Right cardiac atrium (tissue), 5 donors: ENCODE data around the gene UGT1A5. TPM values are rescaled to one million over a fixed set of nuclear protein-coding genes. Genes with fewer than 3 reads are reported as not detected.
"Not testable (repeated sequence)": the region's sequence is repeated elsewhere in the genome, so short reads cannot be mapped to it uniquely, and the experiment has no call there.

ENCODE experiments used
- ATAC-seq, 2 donors: fragments of 200-7000 bp; cut with Tn5 transposase; one replicate each; pipeline versions ENCODE4 v1.8.0 to v1.9.1; 2020; ENCODE audit warnings: moderate library complexity in 2 of 2, mild to moderate bottlenecking in 1 of 2
- DNase-seq, 3 donors: peaks; one replicate each; pipeline ENCODE4 v3.0.0-alpha.2; 2020
- H3K27ac ChIP-seq: one replicate; pipeline ENCODE4 v1.5.1; 2013; ENCODE audit warnings: mild to moderate bottlenecking, low read length, control low read depth, moderate library complexity
- H3K27me3 ChIP-seq: one replicate; pipeline ENCODE4 v1.6.1; 2013; ENCODE audit not compliant: control insufficient read depth, insufficient read depth
- H3K4me1 ChIP-seq: one replicate; pipeline ENCODE4 v1.6.1; 2013; ENCODE audit warnings: low read length; ENCODE audit not compliant: control insufficient read depth, insufficient read depth
- H3K4me3 ChIP-seq: one replicate; pipeline ENCODE4 v1.5.1; 2013; ENCODE audit warnings: low read length, control low read depth
- H3K9me3 ChIP-seq: one replicate; pipeline ENCODE4 v1.6.1; 2013; ENCODE audit warnings: low read length; ENCODE audit not compliant: control insufficient read depth
- WGBS: extraction: QIAGEN DNeasy Blood & Tissue Kit; methylation state at CpG from one replicate; pipeline ENCODE4 v1.1.7; 2013; 5-methylcytosine and 5-hydroxymethylcytosine counted together
- intact Hi-C, 4 donors: fragments of 100-400 bp; cut with DNase I; formaldehyde crosslinking; loops; one replicate each; pipeline versions ENCODE4 v1.11.0 to v1.14.0; 2022 to 2023
- polyA plus RNA-seq: library from polyadenylated mRNA; stranded (reverse); fragments of 200-250 nt; gene quantifications from one replicate; pipeline ENCODE4 v1.2.3, GENCODE V29; 2013
- total RNA-seq, 4 donors: library from RNA; stranded (reverse); fragmentation: NEBNext Ultra II Directional; extraction: Animal tissue kit (Norgen Biotek cat#: 25700); gene quantifications; one replicate each; pipeline ENCODE4 v1.2.1, GENCODE V29; 2021
- donor health status: healthy with polysubstance abuse.
- donor health status: DM: no; HTN: yes; CAD: no.
- donor health status: DM: no; HTN: no; CAD: no.
- donor health status: DM: no; HTN: yes; CAD: no; lungs with severe emphysema.
- donor health status: DM: yes; HTN: yes; CAD: no.

The UGT1A5 gene
- total and polyA plus RNA-seq, 5 donors: not detected

- DNase-seq, H3K4me3 ChIP-seq, H3K27me3 ChIP-seq, H3K27ac ChIP-seq, H3K9me3 ChIP-seq, intact Hi-C loops, ATAC-seq, H3K4me1 ChIP-seq: not testable (repeated sequence)
- WGBS: 65% methylated on average over 2 of the region's 2 CpGs
Measured at GRCh38 chr2:233750689-233751088, 38.0 kb downstream of the UGT1A5 start.

DNA sequence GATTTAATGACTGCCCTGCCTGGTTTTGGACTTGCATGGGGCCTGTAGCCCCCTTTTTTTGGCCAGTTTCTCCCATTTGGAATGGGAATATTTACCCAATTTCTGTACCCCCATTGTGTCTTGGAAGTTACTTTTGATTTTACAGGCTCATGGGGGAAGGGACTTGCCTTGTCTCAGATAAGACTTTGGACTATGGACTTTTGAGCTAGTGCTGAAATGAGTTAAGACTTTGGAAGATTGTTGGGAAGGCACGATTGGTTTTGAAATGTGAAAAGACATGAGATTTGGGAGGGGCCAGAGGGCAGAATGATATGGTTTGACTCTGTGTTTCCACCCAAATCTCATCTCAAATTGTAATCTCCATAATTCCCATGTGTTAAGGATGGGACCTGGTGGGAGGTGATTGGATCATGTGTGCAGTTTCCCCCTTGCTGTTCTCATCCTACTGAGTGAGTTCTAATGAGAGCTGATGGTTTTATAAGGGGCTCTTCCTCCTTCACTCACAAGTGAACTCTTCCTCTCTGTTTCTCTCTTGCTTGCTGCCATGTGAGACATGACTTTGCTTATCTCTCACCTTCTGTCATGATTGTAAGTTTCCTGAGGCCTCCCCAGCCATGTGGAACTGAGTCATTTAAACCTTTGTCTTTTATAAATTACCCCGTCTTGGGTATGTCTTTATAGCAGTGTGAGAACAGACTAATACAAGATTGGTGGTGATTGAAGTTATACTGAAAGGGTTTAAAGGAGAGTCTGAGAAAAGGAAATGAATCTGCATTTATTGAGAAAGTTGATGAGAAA lies 38.7 kb downstream of the UGT1A5 start:
- WGBS: 63% methylated on average over 2 of the region's 2 CpGs
- intact Hi-C loops, ATAC-seq: not testable (repeated sequence)

GRCh38 chr2:233754872-233755611 lies 42.3 kb downstream of the UGT1A5 start:
- peaks cover 2% of the 10 kb centered on the region for H3K9me3 ChIP-seq
- no peak for DNase-seq
- no peak overlapping the region for H3K27ac ChIP-seq
- no peak overlapping the region for H3K4me3 ChIP-seq
- no peaks in the 10 kb centered on the region for H3K27me3 ChIP-seq
- intact Hi-C loops: no loop called here
- ATAC-seq: no peak
- WGBS: 90% methylated on average over 42 of the region's 44 CpGs
- H3K4me1 ChIP-seq: no peaks in the 10 kb centered on the region

More for the DNA sequence above, 38.7 kb downstream of the UGT1A5 start:
- not testable (repeated sequence) for DNase-seq, H3K27me3 ChIP-seq, H3K27ac ChIP-seq, H3K4me3 ChIP-seq, H3K4me1 ChIP-seq, H3K9me3 ChIP-seq

DNA sequence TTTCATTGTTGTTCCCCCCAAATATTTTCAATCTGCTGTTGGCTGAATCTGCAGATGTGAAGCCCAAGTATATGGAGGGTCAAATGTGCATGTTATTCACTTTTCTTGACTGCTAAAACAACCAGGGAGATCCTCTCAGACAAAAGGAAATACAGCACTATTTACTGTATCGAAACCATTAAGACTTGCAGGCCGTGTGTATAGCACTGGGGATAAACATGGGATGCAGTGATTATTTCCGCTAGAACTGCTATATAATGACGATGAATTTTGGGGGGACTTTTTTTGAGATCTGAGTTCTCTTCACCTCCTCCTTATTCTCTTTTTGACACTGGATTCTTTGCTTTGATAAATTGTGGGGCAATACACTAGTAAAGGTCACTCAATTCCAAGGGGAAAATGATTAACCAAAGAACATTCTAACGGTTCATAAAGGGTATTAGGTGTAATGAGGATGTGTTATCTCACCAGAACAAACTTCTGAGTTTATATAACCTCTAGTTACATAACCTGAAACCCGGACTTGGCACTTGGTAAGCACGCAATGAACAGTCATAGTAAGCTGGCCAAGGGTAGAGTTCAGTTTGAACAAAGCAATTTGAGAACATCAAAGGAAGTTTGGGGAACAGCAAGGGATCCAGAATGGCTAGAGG lies 43.8 kb downstream of the UGT1A5 start:
- no peaks in the 10 kb centered on the region for H3K27me3 ChIP-seq
- H3K9me3 ChIP-seq: no peaks in the 10 kb centered on the region
- DNase-seq (no peak), ATAC-seq (no peak)
- no peak overlapping the region for H3K4me3 ChIP-seq
- no peaks in the 10 kb centered on the region for H3K4me1 ChIP-seq
- intact Hi-C loops: no loop called here
- 80% methylated on average over 7 of the region's 7 CpGs for WGBS
- no peak overlapping the region for H3K27ac ChIP-seq

DNA sequence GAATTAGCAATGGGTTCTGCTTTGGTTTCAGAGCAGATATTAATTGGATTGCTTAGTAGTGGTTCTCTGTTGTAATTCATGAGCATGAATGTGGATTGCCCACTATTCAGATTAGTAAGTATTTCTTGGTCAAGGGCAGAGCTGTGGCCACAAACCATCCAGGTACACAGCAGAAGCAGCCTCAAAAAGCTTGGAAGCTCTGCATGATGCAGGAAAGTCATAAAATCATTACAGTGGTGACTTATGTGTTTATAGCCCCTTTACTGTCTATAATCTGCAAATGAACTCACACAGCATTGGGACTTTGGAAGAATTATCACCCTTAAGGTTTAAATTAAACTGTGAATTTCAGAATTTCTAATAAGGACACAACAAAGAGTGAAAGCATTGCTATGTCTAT lies 45.4 kb downstream of the UGT1A5 start:
- H3K27me3 ChIP-seq: no peaks in the 10 kb centered on the region
- H3K4me3 ChIP-seq: no peak overlapping the region
- H3K27ac ChIP-seq: no peak overlapping the region
- no peaks in the 10 kb centered on the region for H3K9me3 ChIP-seq
- H3K4me1 ChIP-seq: no peaks in the 10 kb centered on the region
- ATAC-seq (no peak), DNase-seq (no peak)
- intact Hi-C loops: no loop called here

GRCh38 chr2:233758849-233759248 lies 46.1 kb downstream of the UGT1A5 start:
- WGBS: 81% methylated on average over 2 of the region's 2 CpGs
- DNase-seq (no peak), ATAC-seq (no peak)
- H3K27ac ChIP-seq: no peak overlapping the region
- intact Hi-C loops: no loop called here
- H3K27me3 ChIP-seq: no peaks in the 10 kb centered on the region
- no peaks in the 10 kb centered on the region for H3K9me3 ChIP-seq
- no peaks in the 10 kb centered on the region for H3K4me1 ChIP-seq
- H3K4me3 ChIP-seq: no peak overlapping the region

DNA sequence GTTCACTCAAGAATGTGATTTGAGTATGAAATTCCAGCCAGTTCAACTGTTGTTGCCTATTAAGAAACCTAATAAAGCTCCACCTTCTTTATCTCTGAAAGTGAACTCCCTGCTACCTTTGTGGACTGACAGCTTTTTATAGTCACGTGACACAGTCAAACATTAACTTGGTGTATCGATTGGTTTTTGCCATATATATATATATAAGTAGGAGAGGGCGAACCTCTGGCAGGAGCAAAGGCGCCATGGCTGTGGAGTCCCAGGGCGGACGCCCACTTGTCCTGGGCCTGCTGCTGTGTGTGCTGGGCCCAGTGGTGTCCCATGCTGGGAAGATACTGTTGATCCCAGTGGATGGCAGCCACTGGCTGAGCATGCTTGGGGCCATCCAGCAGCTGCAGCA lies 47.3 kb downstream of the UGT1A5 start, which contains the start of gene UGT1A1:
Gene UGT1A1 (plus strand): TSS at position 228 of the 400 bp plus-strand sequence. CDS start 18 bp downstream, at position 246.
- ATAC-seq (no peak), DNase-seq (no peak)
- Histone ChIP-seq H3K4me1 (no peaks in the 10 kb centered on the region), H3K4me3 (no peak within 1 kb of the TSS), H3K9me3 (no peaks in the 10 kb centered on the region), H3K27ac (no peak within 1 kb of the TSS), H3K27me3 (no peaks in the 10 kb centered on the region)
- 90% methylated on average over 6 of the region's 6 CpGs for WGBS
- intact Hi-C loops: no loop called here

DNA sequence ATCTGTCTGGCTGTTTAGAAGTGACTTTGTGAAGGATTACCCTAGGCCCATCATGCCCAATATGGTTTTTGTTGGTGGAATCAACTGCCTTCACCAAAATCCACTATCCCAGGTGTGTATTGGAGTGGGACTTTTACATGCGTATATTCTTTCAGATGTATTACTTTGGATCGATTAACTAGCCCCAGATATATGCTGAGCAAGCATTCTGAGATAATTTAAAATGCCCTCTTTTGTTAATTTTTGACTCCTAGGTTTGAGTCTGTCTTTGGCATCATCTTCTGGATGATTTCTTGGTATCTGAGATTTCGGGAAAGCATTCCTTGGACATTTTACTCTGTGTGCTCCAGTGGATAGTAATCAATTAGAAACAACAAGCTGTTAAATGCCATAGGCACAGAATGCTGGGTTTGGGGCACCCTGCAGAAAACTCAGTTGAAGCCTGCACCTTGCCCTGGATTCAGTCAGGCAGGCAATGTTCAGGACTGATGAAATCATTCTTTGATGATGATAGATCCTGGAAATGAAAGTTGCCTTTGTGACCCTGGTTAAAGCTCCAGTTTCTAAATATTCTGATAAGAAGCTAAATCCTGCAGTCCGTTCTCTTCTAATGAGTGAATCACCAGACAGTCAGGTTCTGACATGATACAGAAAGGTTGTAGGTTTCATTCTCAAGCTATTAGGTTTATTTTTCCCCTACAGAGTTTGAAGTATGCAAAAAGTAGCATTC lies 48.5 kb downstream of the UGT1A5 start:
- intact Hi-C loops: no loop called here
- ATAC-seq (no peak), DNase-seq (no peak)
- WGBS: 68% methylated on average over 4 of the region's 4 CpGs
- Histone ChIP-seq H3K4me1 (no peaks in the 10 kb centered on the region), H3K27ac (no peak overlapping the region), H3K9me3 (no peaks in the 10 kb centered on the region), H3K4me3 (no peak overlapping the region), H3K27me3 (no peaks in the 10 kb centered on the region)

DNA sequence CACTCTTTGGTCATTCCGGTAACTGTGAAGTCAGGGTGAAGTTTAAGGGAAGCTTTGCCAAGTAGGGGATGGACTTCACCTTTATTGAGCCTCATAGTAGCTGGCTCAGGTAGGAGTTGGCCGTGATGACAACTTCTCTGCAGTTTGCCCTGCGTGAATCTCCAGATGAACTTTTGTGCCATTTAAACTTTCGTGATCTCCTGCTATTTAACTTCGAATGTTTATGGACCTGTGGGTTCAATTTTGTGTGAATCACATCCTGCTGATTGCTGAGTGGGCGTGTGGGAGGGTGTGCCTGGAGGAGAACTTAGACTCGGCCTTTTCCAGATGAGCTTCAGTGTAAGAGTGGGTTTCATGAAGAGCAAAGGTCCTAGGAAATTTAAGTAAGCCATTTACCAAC lies 51.6 kb downstream of the UGT1A5 start:
- intact Hi-C loops: no loop called here
- H3K4me3 ChIP-seq: no peak overlapping the region
- H3K27ac ChIP-seq: no peak overlapping the region
- no peak for ATAC-seq
- DNase-seq: no peak
- H3K4me1 ChIP-seq: no peaks in the 10 kb centered on the region
- WGBS: 63% methylated on average over 7 of the region's 7 CpGs
- H3K27me3 ChIP-seq: no peaks in the 10 kb centered on the region
- H3K9me3 ChIP-seq: no peaks in the 10 kb centered on the region

- Histone ChIP-seq H3K4me3 (no peak overlapping the region), H3K9me3 (no peaks in the 10 kb centered on the region), H3K27ac (no peak overlapping the region), H3K27me3 (no peaks in the 10 kb centered on the region), H3K4me1 (no peaks in the 10 kb centered on the region)
- no peak for DNase-seq
- no peak for ATAC-seq
- intact Hi-C loops: no loop called here
- 56% methylated on average over 3 of the region's 3 CpGs for WGBS
Measured at GRCh38 chr2:233764761-233765160, 52.1 kb downstream of the UGT1A5 start.
